Activated CD8-positive, alpha-beta memory T cell treated with anti-CD3 and anti-CD28 coated beads, Interleukin-2, amount 50 U/mL, for 4 hours (primary cell): ENCODE results near the gene CHPF.

Experiments used
- DNase-seq: peaks from one replicate; pipeline ENCODE4 v3.0.0-alpha.2; 2020

Gene CHPF, protein sequence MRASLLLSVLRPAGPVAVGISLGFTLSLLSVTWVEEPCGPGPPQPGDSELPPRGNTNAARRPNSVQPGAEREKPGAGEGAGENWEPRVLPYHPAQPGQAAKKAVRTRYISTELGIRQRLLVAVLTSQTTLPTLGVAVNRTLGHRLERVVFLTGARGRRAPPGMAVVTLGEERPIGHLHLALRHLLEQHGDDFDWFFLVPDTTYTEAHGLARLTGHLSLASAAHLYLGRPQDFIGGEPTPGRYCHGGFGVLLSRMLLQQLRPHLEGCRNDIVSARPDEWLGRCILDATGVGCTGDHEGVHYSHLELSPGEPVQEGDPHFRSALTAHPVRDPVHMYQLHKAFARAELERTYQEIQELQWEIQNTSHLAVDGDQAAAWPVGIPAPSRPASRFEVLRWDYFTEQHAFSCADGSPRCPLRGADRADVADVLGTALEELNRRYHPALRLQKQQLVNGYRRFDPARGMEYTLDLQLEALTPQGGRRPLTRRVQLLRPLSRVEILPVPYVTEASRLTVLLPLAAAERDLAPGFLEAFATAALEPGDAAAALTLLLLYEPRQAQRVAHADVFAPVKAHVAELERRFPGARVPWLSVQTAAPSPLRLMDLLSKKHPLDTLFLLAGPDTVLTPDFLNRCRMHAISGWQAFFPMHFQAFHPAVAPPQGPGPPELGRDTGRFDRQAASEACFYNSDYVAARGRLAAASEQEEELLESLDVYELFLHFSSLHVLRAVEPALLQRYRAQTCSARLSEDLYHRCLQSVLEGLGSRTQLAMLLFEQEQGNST

GRCh38 chr2:219543596-219544358, at the start of gene CHPF, which contains the start of gene TMEM198:
Gene CHPF, minus strand, starts transcription at chr2:219543809. Its CDS starts 271 bp downstream, at chr2:219543538.
Gene TMEM198, plus strand, starts transcription at chr2:219544028. Its CDS starts 700 bp downstream, at chr2:219544728.
- DNase-seq, result peak; percentile 90

- DNase-seq, result no peak
Measured at GRCh38 chr2:219593154-219593553, 49.5 kb upstream of the CHPF start.

- DNase-seq, result no peak
Measured at GRCh38 chr2:219592736-219593135, 49.1 kb upstream of the CHPF start.

DNA sequence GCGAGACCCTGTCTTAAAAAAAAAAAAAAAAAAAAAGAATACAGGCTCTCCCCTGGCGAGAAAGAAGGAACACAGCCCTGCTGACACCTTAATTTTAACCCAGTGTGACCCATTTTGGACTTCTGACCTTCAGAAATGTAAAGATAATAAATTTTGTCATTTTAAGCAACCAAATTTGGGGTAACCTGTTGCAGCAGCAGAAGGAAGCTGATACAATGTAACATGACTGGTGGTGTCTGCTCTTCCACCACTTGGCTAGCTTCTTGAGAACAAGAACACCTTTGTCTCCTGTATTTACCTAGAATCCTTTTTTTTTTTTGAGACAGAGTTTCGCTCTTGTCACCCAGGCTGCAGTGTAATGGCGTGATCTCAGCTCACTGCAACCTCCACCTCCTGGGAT, 47.5 kb upstream of the CHPF start:
- DNase-seq, result no peak

DNA sequence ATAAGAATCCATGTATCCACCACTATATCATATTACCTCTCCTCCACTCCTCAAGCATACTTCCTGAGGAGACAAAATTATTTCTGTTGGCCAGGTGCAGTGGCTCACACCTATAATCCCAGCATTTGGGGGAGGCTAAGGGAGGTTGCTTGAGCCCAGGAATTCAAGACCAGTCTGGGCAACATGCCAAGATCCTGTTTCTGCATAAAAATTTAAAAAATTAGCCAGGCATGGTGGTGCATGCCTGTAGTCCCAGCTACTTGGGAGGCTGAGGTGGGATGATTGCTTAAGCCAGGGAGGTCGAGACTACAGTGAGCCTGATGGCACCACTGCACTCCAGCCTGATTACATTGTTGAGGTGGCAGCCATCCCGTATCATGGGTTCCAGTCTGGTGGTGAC, 37.7 kb upstream of the CHPF start:
- no peak for DNase-seq

DNA sequence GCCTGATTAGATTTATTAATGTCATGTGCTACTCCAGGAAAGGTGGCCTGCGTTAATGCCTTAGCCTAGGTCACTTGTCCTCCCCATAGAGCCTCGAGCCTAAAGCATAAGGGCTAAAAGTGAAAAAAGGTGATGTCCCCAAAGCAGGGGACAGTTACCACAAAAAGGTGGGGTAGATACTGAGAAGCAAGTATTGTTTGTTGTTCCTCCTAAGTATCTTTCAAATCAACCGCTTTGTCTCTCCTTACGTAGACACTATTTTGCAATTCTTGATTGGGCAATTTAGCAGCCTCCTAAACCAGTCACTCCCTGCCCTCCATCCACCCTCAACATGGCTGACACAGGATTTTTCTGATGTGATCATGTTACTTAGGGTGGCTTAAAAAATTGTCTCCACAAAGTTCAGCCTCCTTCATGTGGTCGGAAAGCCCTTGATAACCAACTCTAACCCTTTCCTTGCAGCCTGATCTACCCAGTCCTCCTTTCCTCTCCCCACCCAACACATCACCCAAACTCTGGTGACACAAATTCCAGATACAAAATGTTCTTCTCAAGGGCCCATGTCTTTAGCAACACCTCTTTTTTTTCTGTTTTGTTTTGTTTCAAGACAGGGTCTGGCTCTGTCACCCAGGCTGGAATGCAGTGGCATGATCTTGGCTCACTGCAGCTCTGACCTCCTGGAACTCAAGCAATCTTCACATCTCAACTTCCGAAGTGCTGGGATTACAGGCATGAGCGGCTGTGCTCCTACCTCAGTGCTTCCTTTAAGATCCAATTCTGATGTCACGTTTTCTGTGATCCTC, 35.4 kb upstream of the CHPF start:
- no peak for DNase-seq

GRCh38 chr2:219576505-219577388, 33.1 kb upstream of the CHPF start:
- DNase-seq, result no peak

DNA sequence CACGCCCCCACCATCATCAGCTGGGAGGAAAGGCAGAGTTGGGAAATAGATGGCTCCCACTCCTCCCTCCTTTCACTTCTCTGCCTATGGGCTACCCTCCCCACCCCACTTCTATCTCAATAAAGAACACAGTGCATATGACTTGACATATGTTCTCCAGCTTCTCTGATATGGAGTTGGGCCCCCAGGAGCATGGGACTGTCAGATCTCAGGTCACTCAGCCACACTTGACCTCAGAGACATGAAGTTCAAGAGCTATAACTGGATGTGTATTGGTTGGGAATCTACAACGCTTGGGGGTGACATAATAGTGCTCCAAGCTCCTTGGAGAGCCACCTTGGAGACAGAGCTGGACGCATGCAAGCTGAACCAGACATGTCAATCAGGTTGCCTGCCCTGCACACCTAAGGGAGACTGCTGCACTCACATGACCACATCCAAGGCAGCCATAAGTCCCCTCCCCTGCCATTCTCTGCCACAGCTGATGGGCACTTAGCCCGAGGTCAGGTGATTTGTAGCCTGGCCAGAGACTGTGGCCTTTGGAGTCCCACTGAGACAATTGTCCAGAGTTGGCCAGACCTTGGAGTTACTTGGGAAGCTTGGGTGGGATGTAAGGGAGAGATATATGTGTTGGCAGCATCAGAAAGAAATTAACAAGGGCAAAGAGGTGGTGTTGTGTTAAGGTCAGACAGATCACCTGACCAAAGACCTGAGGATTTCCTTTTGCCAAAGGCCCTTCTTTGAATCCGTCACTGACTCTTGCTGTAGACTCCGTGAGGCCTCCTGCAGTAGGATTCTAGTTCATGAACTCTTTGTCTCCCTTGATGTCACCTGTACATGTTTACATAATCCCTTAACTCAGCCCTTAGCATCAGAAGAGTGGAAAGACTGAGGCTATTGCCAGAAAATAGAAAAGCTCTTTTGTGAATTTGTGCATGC, 32.2 kb upstream of the CHPF start:
- no peak for DNase-seq

DNA sequence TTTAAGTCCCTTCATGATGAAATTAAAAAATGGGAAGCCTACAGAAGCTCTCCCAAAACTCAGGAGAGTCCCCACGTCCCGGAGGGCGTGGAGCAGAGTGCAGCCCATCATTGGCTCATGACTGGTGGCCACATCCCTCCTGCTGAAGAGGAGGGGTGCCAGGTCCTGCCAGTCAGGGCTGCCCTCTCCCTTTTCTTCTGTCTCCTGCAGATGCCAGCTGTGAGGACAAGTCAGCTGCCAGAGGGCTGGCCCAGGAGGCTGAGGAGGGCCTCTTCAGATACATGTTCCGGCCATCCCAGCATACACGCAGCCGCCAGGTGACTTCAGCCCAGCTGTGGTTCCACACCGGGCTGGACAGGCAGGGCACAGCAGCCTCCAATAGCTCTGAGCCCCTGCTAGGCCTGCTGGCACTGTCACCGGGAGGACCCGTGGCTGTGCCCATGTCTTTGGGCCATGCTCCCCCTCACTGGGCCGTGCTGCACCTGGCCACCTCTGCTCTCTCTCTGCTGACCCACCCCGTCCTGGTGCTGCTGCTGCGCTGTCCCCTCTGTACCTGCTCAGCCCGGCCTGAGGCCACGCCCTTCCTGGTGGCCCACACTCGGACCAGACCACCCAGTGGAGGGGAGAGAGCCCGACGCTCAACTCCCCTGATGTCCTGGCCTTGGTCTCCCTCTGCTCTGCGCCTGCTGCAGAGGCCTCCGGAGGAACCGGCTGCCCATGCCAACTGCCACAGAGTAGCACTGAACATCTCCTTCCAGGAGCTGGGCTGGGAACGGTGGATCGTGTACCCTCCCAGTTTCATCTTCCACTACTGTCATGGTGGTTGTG, 31.1 kb upstream of the CHPF start:
- DNase-seq, result no peak

DNA sequence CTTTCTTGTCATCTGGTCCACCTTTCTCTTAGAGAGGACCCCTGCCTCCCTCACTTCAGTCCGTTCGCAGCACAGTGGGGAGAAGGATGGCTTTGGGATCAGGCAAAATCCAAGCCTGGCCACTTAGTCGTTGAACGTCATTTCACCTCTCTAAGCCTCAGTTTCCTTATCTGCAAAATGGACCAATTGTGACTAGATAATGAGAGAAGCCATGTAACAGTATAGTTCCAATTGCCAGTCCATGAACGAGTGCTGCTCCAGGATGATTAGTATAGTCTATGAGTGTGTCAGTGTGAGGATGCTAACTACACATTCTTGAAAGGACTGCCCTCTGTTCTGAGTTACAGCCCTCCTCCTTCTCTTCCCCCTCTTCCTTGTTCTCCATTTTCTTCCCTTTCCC, 29.6 kb upstream of the CHPF start:
- DNase-seq, result no peak

GRCh38 chr2:219572237-219573001, 28.8 kb upstream of the CHPF start, which contains the start of gene INHA:
Gene INHA, plus strand, starts transcription at chr2:219572310. Its CDS starts 65 bp downstream, at chr2:219572375.
- no peak for DNase-seq

GRCh38 chr2:219571311-219572236, 28.0 kb upstream of the CHPF start, which contains the start of gene OBSL1:
Gene OBSL1, minus strand, starts transcription at chr2:219571539. Its CDS starts 307 bp downstream, at chr2:219571232.
- no peak for DNase-seq

GRCh38 chr2:219570924-219571310, 27.3 kb upstream of the CHPF start:
- no peak for DNase-seq

DNA sequence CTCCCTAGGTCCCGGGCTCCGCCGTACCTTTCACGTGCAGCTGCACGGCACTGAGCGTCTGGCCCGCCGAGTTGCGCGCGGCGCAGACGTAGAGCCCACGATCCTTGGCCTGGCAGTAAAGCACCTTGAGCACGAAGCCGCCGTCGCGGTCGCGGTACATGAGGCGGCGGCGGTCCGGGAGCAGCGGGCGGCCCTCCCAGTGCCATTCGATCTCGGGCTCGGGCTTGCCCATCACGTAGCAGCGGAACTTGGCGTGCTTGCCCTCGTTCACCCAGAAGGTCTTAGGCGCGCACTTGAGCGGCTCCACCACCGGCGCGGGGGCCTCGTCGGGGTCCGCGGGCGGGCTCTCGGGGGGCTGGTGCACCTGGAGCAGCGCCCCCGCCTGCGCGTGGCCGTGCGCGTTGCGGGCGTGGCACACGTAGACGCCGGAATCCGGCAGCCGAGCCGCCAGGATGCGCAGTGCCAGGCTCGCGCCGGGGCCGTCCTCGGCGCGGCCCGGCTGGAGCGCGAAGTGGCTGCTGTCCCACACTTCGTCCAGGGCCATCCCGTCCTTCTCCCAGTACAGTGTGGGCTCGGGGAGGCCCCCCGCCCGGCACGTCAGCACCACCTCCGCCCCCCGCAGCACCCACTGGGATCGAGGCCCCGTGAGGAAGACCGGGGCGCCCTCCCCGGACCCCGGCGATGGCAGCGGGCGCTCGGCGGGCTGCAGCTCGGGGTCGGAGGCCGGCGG, 26.8 kb upstream of the CHPF start:
- no peak for DNase-seq

DNA sequence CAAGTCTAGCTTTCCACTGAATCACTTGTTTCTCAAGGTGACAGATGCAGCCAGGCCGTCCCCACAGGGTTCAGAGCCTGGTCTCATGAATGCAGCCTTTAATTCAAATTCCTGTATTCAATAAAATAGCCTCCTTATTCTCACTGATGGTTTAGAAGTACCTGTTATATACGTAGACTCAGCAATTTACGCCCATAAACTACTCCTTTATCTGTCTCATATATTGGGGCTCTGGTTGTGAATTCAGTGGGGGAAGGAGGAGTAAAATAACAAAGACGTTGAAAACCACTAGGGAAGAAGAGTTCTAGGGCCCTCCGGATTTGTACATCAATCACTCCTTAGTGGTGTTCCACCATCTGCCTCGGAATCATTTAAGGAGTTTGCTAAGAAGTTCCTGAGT, 26.0 kb upstream of the CHPF start:
- no peak for DNase-seq

DNA sequence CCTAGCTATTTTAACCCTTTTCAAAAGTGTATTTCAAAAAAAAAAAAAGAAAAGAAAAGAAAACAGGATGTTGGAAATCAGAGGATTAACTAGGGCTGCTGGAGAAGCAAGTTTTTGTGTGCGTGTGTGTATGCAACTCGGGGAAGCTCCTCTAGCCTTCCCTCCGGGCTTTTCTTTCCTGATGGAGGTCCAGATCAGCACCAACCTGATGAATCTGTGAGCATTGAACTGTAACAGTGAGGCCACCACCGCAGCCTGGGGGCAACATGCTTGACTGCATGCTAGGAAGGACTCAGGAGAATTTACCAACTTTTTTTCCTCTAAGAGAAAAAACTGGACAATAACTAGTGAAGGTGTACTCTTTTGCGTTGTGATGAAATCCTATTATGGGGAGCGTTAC, 25.4 kb upstream of the CHPF start:
- DNase-seq, result no peak
